Measurements from ENCODE around the gene ARL8B. TPM values are rescaled to one million over a fixed set of nuclear protein-coding genes. Genes with fewer than 3 reads are reported as not detected.

The ARL8B gene
- polyA plus RNA-seq, 1 donor (not counting 4 experiments of a cell fraction or from before 2014, with no cell fraction given), result 102 TPM

DNA sequence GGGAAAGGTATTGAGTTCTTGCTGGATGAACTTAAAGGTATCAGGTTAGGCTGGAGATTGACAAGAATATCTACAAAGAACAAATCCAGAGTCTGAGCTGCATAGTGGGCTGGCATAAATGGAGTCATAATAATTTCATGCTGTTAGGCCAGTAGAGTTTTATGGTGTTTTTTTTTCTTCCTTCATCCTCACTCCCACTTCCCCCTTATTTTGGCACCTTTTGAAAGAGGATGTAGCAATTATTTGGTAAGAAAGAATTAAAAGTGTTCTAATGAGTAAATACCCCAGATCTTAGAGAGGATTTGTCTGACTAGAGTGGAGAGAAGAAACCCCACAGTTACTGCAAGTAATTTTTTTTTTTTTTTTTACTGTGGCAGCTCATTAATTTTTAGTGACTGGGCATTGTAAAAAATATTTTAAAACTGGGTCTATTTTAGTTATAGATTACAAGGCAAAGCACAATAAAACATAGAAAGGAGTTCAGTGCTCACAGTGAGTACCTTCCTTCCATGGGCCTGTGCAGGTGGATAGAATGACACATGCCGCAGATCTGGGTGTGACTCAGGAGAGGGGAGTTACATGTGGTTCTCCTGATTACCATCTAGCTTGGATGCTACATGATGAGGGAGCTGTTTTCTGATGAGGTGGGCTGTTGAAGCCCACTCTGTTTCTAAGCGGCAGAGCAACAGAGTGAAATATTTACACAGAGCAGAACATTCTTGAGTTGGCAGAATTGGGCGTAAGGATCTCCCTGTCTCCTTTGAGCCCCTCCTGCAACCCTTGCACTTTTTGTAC is 70.7 kb downstream of the ARL8B start:
- H3K9me3 ChIP-seq (ENCODE audit: control insufficient read depth, low read depth, low read length), result no peaks in the 10 kb centered on the region
- peak overlapping the region; percentile 41 for H3K27ac ChIP-seq (ENCODE audit: control insufficient read depth, insufficient read depth, low read length)
- dilution Hi-C loops (cut with MboI; ENCODE audit: extremely low pct_ligation_motif_present, low sequenced_read_pairs), result no loop called here
- no peak for FAIRE-seq
- H3K27me3 ChIP-seq (ENCODE audit: control insufficient read depth, extremely low read depth, insufficient read depth, low read length), result no peaks in the 10 kb centered on the region
- no peaks in the 10 kb centered on the region for H3K9me1 ChIP-seq (ENCODE audit: control insufficient read depth, extremely low read depth, insufficient read depth, low read length)
- H3K9ac ChIP-seq (ENCODE audit: control insufficient read depth, extremely low read depth, insufficient read depth, low read length), result no peak overlapping the region
- TF ChIP-seq EZH2 (IDR thresholded peaks at IDR 0.05; ENCODE audit: low read length), result no peak
- TF ChIP-seq, protein P1, sequence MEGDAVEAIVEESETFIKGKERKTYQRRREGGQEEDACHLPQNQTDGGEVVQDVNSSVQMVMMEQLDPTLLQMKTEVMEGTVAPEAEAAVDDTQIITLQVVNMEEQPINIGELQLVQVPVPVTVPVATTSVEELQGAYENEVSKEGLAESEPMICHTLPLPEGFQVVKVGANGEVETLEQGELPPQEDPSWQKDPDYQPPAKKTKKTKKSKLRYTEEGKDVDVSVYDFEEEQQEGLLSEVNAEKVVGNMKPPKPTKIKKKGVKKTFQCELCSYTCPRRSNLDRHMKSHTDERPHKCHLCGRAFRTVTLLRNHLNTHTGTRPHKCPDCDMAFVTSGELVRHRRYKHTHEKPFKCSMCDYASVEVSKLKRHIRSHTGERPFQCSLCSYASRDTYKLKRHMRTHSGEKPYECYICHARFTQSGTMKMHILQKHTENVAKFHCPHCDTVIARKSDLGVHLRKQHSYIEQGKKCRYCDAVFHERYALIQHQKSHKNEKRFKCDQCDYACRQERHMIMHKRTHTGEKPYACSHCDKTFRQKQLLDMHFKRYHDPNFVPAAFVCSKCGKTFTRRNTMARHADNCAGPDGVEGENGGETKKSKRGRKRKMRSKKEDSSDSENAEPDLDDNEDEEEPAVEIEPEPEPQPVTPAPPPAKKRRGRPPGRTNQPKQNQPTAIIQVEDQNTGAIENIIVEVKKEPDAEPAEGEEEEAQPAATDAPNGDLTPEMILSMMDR (optimal IDR thresholded peaks at IDR 0.05 in 1 of 3, IDR thresholded peaks at IDR 0.05 in 1 of 3, conservative IDR thresholded peaks at IDR 0.05 in 1 of 3; ENCODE audit: extremely low read depth in 1 of 3, insufficient read depth in 2 of 3, low read length in 3 of 3), result no peak
- no peak overlapping the region for H2AFZ ChIP-seq (ENCODE audit: control insufficient read depth, low read length)
- no peak for DNase-seq (ENCODE audit: low read depth, low spot score)
- peak overlapping the region; percentile 43 for H3K4me2 ChIP-seq (ENCODE audit: control insufficient read depth, extremely low read depth, insufficient read depth, low read depth, low read length)
- no peak overlapping the region for H3K4me3 ChIP-seq (ENCODE audit: control insufficient read depth in 2 of 3, extremely low read depth in 1 of 3, insufficient read depth in 2 of 3, low read depth in 1 of 3, low read length in 3 of 3)
- peaks cover 3% of the 10 kb centered on the region for H4K20me1 ChIP-seq (ENCODE audit: control insufficient read depth, extremely low read depth, insufficient read depth, low read length)
- peaks cover 70% of the 10 kb centered on the region for H3K4me1 ChIP-seq (ENCODE audit: control insufficient read depth, extremely low read depth, insufficient read depth, low read length)
- peaks cover 7 to 11% of the 10 kb centered on the region in 2 experiments for H3K36me3 ChIP-seq (ENCODE audit: control insufficient read depth in 2 of 2, extremely low read depth in 1 of 2, insufficient read depth in 2 of 2, low read length in 2 of 2)
- H3K79me2 ChIP-seq (ENCODE audit: control insufficient read depth, insufficient read depth, low read length), result peaks cover 59% of the 10 kb centered on the region

DNA sequence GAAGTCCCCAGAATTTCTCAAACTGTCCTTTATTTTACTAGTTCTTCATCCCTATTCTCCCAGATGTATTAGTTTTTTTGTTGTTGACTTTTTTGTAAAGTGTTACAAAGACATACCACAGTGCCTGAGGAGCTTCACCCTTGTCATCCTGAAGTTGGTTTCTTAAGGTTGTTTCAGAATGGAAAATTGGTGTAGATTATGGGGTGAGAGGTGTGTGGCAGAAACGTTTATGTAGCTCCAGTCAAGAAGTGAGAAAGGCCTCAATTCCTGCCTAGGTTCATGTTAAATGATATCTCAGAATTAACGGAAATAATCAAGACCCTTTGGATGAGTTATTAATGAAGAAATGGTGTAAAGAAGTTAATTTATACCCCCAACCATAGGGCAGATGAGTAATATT is 72.2 kb downstream of the ARL8B start:
- Histone ChIP-seq H2AFZ (ENCODE audit: control insufficient read depth, low read length) (no peak overlapping the region), H4K20me1 (ENCODE audit: control insufficient read depth, extremely low read depth, insufficient read depth, low read length) (no peaks in the 10 kb centered on the region), H3K27ac (ENCODE audit: control insufficient read depth, insufficient read depth, low read length) (peak overlapping the region; percentile 98), H3K9me1 (ENCODE audit: control insufficient read depth, extremely low read depth, insufficient read depth, low read length) (no peaks in the 10 kb centered on the region), H3K4me1 (ENCODE audit: control insufficient read depth, extremely low read depth, insufficient read depth, low read length) (peaks cover 76% of the 10 kb centered on the region), H3K27me3 (ENCODE audit: control insufficient read depth, extremely low read depth, insufficient read depth, low read length) (no peaks in the 10 kb centered on the region), H3K36me3 (ENCODE audit: control insufficient read depth in 2 of 2, extremely low read depth in 1 of 2, insufficient read depth in 2 of 2, low read length in 2 of 2) (peaks cover 7 to 14% of the 10 kb centered on the region in 2 experiments), H3K4me3 (ENCODE audit: control insufficient read depth in 2 of 3, extremely low read depth in 1 of 3, insufficient read depth in 2 of 3, low read depth in 1 of 3, low read length in 3 of 3) (no peak overlapping the region), H3K4me2 (ENCODE audit: control insufficient read depth, extremely low read depth, insufficient read depth, low read depth, low read length) (peak overlapping the region; percentile 95), H3K9ac (ENCODE audit: control insufficient read depth, extremely low read depth, insufficient read depth, low read length) (peak overlapping the region; percentile 23), H3K9me3 (ENCODE audit: control insufficient read depth, low read depth, low read length) (no peaks in the 10 kb centered on the region), H3K79me2 (ENCODE audit: control insufficient read depth, insufficient read depth, low read length) (peaks cover 55% of the 10 kb centered on the region)
- TF ChIP-seq EZH2 (IDR thresholded peaks at IDR 0.05; ENCODE audit: low read length), result no peak
- TF ChIP-seq, protein P1 (optimal IDR thresholded peaks at IDR 0.05 in 1 of 3, IDR thresholded peaks at IDR 0.05 in 1 of 3, conservative IDR thresholded peaks at IDR 0.05 in 1 of 3; ENCODE audit: extremely low read depth in 1 of 3, insufficient read depth in 2 of 3, low read length in 3 of 3), result no peak
- DNase-seq (ENCODE audit: low read depth, low spot score), result no peak
- FAIRE-seq, result no peak
- dilution Hi-C loops (cut with MboI; ENCODE audit: extremely low pct_ligation_motif_present, low sequenced_read_pairs), result no loop called here

Data from keratinocyte (primary cell).